ENCODE measurements around the gene TMED6. TPM values are rescaled to one million over a fixed set of nuclear protein-coding genes. Genes with fewer than 3 reads are reported as not detected.
"Not testable (repeated sequence)": the region's sequence is repeated elsewhere in the genome, so short reads cannot be mapped to it uniquely, and the experiment has no call there.

TMED6 gene
- total RNA-seq, 1 donor from 2014 or later: not detected

DNA sequence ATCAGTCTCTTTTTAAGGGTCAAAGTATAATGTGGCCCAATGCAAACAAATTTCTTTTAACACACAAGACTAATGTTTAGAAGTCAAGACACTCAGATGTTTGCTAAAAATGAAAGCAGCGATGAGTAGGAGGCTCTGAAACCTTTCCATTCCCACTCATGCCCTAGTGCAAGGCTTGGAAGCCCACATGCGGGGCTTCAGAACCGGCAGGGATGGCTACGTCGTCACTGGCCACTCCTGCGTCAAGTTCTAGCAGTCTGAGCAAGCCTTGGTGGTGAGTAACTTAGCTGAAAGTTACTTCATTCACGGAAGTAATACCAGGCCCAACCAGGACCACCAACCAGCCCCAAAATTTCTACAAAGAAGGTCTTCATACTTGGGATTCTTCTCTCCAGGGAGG is 14.8 kb upstream of the TMED6 start:
- no peak for DNase-seq
- intact Hi-C loops (cut with DNase I): no loop called here
- no peak for ATAC-seq (ENCODE audit: poor library complexity)

DNA sequence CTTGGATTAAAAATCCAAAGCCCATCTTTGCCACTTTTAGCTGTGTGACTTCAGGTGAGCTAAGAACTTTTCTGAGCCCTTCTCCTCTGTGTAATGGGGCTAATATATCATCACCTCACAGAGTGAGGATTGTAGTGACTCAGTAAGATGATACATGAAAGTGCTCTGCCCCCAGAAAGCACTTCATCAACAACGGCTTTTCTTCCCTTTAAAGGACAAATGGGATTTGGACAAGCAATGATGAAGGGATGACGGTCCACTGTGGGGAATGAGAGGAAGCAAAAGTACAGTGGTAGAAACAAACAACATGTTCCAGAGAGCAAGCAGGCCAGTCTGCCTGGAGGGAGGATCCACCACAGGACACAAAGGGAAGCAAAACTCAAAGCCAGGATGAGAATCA is 14.3 kb upstream of the TMED6 start:
- no peak for DNase-seq
- ATAC-seq (ENCODE audit: poor library complexity): no peak
- intact Hi-C loops (cut with DNase I): no loop called here

DNA sequence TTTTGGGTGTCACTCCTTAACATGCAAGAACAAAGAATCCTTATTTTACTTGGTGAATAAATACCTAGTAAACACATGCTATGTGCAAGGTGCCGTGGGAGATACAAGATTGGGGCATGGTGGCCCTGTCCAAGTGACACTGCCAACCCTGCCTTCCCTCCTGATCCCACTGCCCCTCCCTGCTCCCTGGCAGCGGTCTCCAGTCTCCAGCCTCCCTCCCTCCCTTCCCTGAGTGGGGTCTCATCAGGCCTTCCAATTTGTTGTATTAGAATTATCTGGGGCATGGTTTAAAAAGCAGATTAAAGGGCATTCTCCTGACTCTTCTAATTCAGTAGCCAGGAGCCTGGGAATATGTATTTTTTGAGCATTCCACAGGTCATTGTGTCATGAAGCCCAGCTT is 12.5 kb upstream of the TMED6 start:
- ATAC-seq (ENCODE audit: poor library complexity): no peak
- intact Hi-C loops (cut with DNase I): no loop called here

DNA sequence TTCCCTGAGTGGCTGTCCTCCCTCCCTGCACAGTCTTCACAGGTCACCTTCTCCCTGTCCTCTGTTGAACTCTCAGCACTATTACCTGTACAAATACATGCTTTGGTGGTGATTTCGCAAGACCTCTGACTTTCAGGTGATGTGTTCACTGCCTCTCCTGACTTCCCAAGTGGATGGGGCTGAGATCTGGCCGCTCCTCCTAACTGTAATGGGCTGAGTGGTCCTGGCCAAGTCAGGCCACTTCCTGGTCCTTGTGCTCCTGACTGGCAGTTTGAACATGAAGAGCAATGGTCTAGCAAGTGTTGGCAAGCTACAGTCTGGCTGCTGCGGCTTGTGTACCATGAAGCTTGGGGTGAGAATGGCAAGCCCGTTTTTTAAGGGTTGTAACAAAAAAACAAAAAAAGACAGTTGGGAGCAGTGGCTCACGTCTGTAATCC is 11.7 kb upstream of the TMED6 start:
- intact Hi-C loops (cut with DNase I): no loop called here
- ATAC-seq (ENCODE audit: poor library complexity) (peak; percentile 31), DNase-seq (no peak)

More for the DNA sequence above, 12.5 kb upstream of the TMED6 start:
- DNase-seq: no peak

DNA sequence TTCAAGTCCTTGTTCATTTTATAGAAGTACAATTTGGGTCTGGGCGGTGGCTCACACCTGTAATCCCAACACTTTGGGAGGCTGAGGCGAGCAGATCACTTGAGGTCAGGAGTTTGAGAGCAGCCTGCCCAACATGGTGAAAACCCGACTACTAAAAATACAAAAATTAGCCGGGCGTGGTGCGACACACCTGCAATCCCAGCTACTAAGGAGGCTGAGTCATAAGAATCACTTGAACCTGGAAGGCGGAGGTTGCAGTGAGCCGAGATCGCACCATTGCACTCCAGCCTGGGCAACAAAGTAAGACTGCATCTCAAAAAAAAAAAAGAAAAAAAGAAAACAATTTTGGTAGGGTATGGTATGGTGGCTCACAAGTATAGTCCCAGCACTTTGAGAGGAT is 8.5 kb upstream of the TMED6 start:
- intact Hi-C loops (cut with DNase I); DNase-seq; ATAC-seq (ENCODE audit: poor library complexity): not testable (repeated sequence)

DNA sequence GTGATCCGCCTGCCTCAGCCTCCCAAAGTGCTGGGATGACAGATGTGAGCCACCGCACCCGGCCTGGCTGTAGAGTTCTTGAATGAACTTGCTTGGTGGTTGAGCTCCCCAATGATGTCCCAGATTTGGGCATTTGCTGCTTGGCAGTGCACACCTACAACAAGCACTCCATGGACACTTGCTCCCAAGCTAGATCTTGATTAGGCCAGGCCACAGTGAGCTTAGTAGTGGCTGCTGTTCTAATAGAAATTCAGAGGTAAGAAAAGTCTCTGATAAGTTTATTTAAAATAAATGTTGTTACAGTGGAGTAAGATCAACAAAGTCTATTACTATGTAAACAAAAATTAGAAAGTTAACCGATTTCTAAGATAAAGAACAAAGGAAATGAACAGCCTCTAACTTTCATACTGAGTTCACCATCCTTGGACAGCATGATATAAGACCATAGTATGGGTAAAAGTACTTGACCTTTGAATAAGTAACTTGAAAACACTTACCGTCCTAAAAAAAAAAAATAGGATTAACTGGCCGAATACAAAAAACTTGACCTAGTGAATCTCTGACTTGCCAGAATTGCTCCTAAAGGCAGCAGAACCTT is 951 bp downstream of the TMED6 start:
- ATAC-seq (ENCODE audit: poor library complexity) (no peak), DNase-seq (no peak)
- intact Hi-C loops (cut with DNase I): no loop called here

DNA sequence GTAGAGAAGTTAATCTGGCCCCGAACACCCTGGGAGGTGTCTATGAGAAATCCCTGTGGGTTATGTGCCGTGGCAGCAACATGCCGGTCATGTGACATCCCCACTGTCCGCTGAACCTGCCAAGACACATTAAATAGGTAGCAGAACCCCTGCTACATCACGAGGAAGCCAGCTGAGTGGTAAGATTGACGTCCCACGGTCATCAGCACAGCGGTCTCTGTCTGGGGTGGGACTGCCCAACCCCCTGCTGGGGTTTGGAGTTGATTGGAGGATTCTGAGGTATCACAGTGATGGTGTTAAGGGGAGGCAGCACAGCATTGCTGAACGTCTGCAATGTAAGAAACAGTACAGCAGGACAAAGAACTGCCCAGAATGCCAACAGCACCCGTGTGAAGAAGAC is 2.0 kb downstream of the TMED6 start:
- ATAC-seq (ENCODE audit: poor library complexity): no peak
- intact Hi-C loops (cut with DNase I): no loop called here
- DNase-seq: no peak

DNA sequence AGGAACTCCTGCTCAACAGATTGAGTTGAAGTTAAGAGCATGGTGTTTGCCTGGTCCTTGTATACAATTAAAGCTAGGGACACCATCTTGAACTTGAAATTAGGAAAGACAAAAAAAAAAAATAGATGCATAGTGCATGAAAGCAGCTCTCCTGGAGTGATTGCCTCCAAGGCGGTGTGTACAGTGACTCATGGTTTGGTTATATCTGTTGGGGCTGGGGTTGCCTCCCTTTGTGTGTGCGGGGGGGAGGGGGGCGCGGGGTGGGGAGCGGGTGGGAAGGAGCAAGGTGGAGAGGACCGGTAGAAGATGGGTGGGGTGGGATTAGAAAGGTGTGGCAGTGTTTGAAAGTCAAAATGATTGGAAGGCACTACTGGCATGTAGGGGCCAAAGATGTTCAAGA is 3.4 kb downstream of the TMED6 start:
- ATAC-seq (ENCODE audit: poor library complexity): no peak
- intact Hi-C loops (cut with DNase I): no loop called here
- DNase-seq: no peak

DNA sequence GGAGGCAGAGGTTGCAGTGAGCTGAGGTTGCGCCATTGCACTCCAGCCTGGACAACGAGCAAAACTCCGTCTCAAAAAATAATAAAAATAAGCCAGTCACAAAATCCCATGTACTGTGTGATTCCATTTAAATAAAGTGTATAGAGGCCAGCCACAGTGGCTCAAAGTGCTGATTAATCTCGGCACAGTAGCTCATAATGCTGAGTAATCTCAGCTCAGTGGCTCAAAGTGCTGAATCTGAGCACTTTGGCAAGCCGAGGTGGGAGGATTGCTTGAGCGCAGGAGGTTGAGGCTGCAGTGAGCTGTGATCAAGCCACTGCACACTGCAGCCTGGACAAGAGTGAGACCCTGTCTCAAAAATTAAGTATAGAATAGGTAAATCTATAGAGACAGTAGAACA is 4.9 kb downstream of the TMED6 start:
- intact Hi-C loops (cut with DNase I): no loop called here
- DNase-seq: no peak
- ATAC-seq (ENCODE audit: poor library complexity): no peak

DNA sequence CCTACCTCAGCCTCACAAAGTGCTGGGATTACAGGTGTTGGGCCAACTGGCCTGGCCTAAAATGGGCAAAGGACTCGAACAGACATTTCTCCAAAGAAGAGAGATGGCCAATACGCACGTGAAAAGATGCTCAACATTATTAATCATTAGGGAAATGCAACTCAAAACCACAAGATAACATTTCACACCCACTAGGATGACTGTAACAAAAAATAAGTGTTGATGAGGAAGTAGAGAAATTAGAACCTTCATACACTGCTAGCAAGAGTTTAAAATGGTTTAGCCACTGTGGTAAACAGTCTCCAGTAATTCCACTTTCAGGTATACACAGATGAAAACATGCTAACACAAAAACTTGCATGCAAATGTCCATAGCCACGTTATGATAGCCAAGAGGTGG is 5.7 kb downstream of the TMED6 start:
- intact Hi-C loops (cut with DNase I): no loop called here
- ATAC-seq (ENCODE audit: poor library complexity) (no peak), DNase-seq (no peak)

DNA sequence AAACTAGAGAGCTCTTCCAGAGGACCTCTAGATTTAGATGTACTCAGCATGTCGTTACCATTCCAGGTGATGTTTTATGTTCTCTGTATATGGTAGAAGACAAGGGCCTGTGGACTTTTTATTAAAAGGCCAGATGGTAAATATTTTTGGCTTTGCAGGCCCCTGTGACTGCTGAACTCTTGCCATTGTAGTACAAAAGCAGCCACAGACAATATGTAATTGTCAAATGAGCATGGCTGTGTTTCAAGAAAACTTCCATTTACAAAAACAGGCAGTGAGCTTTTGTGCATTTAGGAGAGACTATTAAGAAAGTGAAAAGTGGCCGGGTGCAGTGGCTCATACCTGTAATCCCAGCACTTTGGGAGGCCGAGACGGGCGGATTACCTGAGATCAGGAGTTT is 7.4 kb downstream of the TMED6 start:
- ATAC-seq (ENCODE audit: poor library complexity) (no peak), DNase-seq (no peak)
- intact Hi-C loops (cut with DNase I): no loop called here

DNA sequence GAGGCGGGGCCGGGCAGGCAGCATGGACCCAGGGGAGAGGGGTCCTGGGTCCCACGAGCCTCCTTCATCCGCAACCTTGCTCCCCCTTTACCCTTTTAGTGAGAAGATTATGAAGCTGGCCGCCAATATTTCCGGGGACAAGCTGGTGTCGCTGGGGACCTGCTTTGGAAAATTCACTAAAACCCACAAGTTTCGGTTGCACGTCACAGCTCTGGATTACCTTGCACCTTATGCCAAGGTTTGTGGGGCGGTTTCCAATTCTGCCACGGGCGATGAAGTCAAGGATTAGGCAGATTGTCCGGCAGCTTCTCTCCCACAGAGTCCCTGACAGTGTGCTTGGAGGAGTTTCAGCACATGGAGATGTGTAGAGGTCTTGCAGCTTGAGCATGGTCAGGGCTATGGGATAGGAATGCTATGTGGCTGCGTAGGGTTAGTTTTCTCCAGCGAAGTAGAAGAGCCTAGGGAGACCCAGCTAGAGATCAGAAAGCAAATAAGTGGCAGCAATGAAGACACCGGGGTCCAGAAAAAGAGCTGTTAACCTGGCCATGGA is 11.4 kb downstream of the TMED6 start:
- DNase-seq (no peak), ATAC-seq (ENCODE audit: poor library complexity) (no peak)
- intact Hi-C loops (cut with DNase I): no loop called here

DNA sequence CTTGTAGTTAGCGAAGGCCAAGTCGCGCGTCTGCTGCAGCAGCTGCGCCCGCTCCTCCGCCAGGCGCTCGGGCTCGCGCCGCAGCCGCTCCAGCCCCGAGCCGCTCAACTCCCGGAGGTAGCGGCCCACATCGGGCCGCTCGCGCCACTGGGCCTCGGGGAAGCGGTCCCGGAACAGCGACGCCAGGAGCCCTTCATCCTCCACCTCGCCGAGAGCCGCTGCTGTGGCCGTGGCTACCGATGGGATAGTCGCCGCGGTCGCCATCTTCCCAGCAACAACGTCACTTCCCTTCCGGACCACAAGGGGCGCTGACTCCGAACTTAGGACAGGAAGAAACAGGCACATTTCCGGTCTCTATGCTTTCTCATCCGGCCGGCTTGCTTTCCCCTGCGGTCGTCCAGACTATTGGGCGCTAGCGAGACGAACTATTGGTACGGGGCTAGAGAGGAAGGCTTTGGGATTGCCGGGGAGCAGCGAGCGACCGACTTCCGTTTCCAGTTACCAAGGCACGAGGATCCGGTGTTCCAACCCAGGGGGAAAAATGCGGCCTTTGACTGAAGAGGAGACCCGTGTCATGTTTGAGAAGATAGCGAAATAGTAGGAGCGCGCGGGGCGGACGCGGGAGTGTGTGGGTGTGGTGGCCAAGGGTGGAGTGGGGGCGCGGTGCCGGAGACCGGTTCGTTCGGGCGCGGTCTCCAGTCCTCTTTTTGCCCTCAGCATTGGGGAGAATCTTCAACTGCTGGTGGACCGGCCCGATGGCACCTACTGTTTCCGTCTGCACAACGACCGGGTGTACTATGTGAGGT is 12.1 kb downstream of the TMED6 start, which contains the start of the genes COG8 and NIP7:
Gene COG8, minus strand, starts transcription at position 276 of the 806 bp plus-strand sequence. Its CDS starts 12 bp downstream, at position 264.
Gene NIP7, plus strand, starts transcription at position 484 of the 806 bp plus-strand sequence. Its CDS starts 58 bp downstream, at position 542.
- intact Hi-C loops (cut with DNase I): no loop called here
- peak; percentile 99 for ATAC-seq (ENCODE audit: poor library complexity)
- DNase-seq: peak; percentile 97

DNA sequence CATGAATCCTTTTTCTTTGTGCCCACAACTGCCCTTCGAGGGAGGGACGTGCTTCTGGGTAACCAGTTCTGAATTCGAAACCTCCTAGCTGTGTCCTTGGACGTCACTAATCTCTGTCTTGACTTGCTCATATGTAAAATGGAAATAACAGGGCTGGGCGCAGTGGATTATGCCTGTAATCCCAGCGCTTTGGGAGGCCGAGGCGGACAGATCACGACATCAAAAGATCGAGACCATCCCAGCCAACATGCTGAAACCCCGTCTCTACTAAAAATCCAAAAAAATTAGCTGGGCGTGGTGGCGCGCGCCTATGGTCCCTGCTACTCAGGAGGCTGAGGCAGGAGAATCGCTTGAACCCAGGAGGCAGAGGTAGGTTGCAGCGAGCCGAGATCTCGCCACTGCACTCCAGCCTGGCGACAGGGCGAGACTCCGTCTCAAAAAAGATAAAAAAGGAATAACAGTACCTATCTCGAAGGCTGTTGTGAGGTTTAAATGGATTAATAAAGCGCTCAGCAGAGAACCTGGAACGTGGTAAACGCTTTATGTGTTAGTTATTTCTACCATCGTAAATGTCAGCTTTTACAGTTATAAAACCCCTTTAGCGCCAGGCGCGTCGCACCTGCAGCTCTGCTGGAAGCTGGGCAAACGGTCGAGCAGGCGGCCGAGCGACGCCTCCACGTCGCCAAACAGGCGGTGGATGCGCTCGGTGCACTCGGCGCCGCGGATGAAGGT is 12.9 kb downstream of the TMED6 start:
- no peak for DNase-seq
- no peak for ATAC-seq (ENCODE audit: poor library complexity)
- intact Hi-C loops (cut with DNase I): no loop called here

DNA sequence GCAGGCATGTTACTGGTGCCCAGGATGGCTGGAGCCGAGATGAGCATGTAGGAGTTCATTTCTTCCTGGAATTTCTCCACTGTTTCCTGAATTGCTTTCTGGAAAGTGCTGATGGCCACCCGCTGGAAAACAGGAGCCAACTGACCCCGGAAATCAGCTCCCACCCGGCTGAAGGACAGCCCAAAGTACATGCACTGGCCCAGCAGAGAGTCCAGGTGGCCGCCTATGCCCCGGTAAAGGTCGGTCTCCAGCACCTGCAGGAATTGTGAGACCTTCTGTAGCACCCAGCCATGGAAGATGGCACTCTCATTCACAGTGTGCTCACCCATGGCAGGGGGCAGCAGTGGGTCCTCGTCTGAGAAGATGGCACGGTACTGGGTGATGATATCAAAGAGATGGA is 16.9 kb downstream of the TMED6 start:
- intact Hi-C loops (cut with DNase I): no loop called here
- DNase-seq: no peak
- ATAC-seq (ENCODE audit: poor library complexity): no peak

DNA sequence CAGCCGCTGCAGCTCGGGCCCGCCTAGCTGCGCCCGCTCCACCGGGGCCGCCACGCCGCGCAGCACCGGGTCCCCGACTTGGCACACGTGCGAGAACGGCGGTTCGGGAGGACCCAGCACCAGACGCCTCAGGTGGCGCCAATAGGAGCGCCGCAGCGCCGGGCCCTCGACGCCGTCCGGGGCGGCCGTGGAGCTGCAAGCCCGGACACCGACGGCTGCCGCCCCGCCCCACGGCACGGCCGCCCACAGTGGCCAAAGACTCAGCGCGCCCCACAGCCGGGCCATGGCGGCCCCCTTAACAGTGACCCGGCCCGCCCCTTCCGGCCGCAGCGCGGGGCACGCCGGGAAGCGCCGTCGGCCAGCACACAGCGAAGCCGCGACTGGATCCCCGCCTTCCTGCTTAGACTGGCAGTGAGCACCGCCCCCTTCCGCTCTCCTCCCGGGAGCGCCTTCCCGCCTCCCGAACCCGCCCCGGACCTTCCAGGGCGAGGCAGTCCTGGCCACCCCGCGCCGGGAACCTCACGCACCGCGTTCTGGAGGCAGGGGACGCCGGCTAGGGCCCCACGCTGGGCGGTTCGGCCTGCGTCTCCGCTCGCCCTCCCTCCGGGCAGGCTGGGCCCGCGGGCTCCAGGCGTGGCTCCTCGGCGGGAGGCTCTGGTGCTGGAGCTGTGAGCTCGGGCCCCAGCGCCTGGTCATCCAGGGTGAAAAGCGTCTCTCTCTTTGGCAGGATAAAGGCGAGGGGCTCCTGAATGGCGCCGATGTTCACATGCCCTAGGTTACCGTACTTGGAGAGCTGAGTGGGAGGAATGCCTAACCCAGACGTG is 21.1 kb downstream of the TMED6 start, which contains the start of gene PDF:
Gene PDF, minus strand, starts transcription at position 303 of the 824 bp plus-strand sequence. Its CDS starts 18 bp downstream, at position 285.
- intact Hi-C loops (cut with DNase I): no loop called here
- ATAC-seq (ENCODE audit: poor library complexity) (peak; percentile 99), DNase-seq (peak; percentile 96)

DNA sequence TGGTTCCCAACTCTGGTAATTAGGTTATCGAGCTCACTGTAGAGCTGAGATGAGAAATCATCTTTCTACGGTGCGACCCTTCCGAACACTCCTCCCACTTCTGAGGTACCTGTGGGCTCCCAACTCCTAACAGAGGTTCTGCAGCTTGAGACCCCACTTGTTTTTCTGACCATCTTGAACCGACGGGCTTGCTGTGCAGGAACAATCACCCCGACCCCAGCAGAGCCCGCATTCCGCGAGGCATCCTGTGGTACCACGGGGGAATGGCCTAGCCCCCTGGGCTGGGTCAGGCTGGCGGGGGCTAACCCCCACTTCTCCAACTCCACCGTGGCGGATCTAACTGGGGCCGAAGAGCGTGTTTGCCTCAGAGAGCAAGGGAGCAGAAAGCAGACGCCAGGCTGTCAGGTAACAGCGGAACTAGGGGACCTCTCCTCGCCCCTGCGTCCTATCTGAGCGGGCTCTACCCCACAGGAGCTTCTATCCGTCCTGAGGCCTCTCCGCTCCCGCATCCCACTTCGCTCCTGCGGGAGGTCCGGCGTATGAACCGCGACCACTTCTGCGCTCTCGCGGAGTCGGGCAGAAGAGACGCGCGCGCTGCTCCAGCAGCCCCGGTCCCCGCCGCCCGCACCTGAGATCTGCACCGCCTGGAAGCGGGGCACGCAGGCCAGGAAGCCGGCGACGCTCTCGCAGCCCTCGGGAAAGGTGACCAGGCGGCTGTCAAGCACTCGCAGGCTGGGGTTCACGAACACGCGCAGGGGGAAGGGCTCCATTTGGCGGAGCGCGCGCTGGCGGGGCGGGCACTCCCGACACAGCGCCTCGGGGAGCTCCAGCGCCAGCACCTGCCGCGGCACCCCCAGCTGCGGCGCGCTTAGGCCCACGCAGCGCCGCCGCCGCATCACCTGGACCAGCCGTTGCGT is 22.0 kb downstream of the TMED6 start:
- peak; percentile 54 for DNase-seq
- intact Hi-C loops (cut with DNase I): no loop called here

More for the DNA sequence above, 22.0 kb downstream of the TMED6 start:
- ATAC-seq (ENCODE audit: poor library complexity): peak; percentile 42
